NCI-H128 (cell line): ENCODE results near the gene PCED1B.

Experiments
- DNase-seq: peaks from one replicate; lab custom pipeline; 2025; ENCODE audit not compliant: unreplicated experiment; lab: John Stamatoyannopoulos, UW

The PCED1B gene

GRCh38 chr12:47088021-47088944 is 8.9 kb downstream of the PCED1B start:
- DNase-seq, result no peak

GRCh38 chr12:47091009-47091408 is 11.6 kb downstream of the PCED1B start:
- no peak for DNase-seq

GRCh38 chr12:47094804-47095203 is 15.4 kb downstream of the PCED1B start:
- DNase-seq, result no peak

GRCh38 chr12:47095446-47096236 is 16.2 kb downstream of the PCED1B start:
- no peak for DNase-seq

- DNase-seq, result no peak
Measured at GRCh38 chr12:47097276-47097896, 18.0 kb downstream of the PCED1B start.

GRCh38 chr12:47098099-47098498 is 18.7 kb downstream of the PCED1B start:
- DNase-seq, result no peak

- no peak for DNase-seq
Measured at GRCh38 chr12:47099610-47100009, 20.2 kb downstream of the PCED1B start.

- DNase-seq, result no peak
Measured at GRCh38 chr12:47100160-47100559, 20.7 kb downstream of the PCED1B start.

- DNase-seq, result no peak
Measured at GRCh38 chr12:47102406-47102805, 23.0 kb downstream of the PCED1B start.

- DNase-seq, result no peak
Measured at GRCh38 chr12:47102845-47103651, 23.6 kb downstream of the PCED1B start.

- DNase-seq, result no peak
Measured at GRCh38 chr12:47105914-47106674, 26.7 kb downstream of the PCED1B start.

GRCh38 chr12:47107446-47107845 is 28.0 kb downstream of the PCED1B start:
- DNase-seq, result no peak

- DNase-seq, result no peak
Measured at GRCh38 chr12:47107926-47108325, 28.5 kb downstream of the PCED1B start.

- no peak for DNase-seq
Measured at GRCh38 chr12:47110011-47110541, 30.7 kb downstream of the PCED1B start.

GRCh38 chr12:47110718-47111391 is 31.4 kb downstream of the PCED1B start:
- DNase-seq, result no peak

- DNase-seq, result no peak
Measured at GRCh38 chr12:47111392-47111778, 32.0 kb downstream of the PCED1B start.

GRCh38 chr12:47111854-47112253 is 32.4 kb downstream of the PCED1B start:
- no peak for DNase-seq

- DNase-seq, result no peak
Measured at GRCh38 chr12:47112679-47113078, 33.3 kb downstream of the PCED1B start.

GRCh38 chr12:47114481-47114892 is 35.1 kb downstream of the PCED1B start:
- DNase-seq, result no peak
